ENCODE results near the gene BBS2. TPM values are rescaled to one million over a fixed set of nuclear protein-coding genes. Genes with fewer than 3 reads are reported as not detected.
A peak's percentile ranks its signal among the peaks of the same experiment; 100 is the strongest.

BBS2 gene
- total and polyA plus RNA-seq, 2 of the 13 experiments (the other 11 are each of a cell fraction or from before 2014, with no cell fraction given): 59.7 to 68.3 TPM

DNA sequence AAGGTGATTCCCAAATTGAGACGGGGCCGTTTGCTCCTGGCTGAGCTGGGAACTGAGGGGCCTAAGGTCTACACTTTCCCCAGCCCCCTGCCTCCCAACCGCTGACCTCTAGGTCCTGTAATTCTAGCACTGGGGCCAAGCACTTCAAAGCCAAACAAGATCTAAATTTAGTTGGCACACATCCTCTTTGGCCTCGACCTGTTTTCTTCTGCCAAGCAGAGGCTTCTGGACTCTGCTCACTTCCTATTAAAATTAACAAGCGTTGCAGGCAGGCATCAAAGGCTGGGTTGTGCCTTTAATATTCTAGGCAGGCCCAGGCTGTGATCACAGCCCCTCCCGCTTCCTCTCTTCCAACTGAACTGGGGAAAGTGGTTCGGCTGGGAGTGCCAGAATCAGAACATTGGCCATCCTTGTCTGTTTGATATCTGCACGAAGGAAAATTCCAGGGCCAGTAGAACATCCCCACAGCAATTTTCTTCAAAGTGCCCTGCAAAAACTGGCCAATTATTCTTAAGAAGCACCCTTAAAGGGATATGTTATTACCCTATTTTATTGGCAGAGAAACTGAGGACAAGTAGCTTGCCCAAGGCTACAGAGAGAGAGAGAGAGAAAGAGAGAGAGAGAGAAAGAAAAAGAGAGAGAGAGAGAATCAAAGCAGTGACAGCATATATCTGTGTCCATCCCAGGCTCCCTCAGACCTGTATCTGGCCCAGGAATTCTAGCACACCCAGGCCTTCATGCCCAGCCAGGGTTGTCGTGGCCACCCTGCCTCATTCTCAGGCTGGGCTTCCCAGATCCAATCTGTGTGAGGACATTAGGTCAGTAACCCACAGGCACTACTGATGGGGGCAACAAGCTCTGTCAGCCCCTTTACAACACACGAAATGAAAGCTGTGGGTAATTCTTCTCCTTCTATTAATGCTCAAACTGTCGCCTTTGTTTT, 32.2 kb upstream of the BBS2 start (continued):
- TF ChIP-seq, protein P1, sequence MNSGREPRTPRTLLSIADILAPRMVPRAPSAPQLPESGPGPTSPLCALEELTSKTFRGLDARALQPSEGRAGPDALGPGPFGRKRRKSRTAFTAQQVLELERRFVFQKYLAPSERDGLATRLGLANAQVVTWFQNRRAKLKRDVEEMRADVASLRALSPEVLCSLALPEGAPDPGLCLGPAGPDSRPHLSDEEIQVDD (CRISPR knock-in tag; IDR thresholded peaks at IDR 0.05; ENCODE audit: borderline replicate concordance): no peak
- TF ChIP-seq, protein P2, sequence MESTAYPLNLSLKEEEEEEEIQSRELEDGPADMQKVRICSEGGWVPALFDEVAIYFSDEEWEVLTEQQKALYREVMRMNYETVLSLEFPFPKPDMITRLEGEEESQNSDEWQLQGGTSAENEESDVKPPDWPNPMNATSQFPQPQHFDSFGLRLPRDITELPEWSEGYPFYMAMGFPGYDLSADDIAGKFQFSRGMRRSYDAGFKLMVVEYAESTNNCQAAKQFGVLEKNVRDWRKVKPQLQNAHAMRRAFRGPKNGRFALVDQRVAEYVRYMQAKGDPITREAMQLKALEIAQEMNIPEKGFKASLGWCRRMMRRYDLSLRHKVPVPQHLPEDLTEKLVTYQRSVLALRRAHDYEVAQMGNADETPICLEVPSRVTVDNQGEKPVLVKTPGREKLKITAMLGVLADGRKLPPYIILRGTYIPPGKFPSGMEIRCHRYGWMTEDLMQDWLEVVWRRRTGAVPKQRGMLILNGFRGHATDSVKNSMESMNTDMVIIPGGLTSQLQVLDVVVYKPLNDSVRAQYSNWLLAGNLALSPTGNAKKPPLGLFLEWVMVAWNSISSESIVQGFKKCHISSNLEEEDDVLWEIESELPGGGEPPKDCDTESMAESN (CRISPR knock-in tag; conservative IDR thresholded peaks at IDR 0.05): no peak
- TF ChIP-seq PLRG1 (conservative IDR thresholded peaks at IDR 0.05) (no peak), SMAD9 (CRISPR knock-in tag; IDR thresholded peaks at IDR 0.05) (no peak), TCF12 (IDR thresholded peaks at IDR 0.05) (no peak), TCF12 (CRISPR knock-in tag; IDR thresholded peaks at IDR 0.05) (no peak), MAF1 (CRISPR knock-in tag; IDR thresholded peaks at IDR 0.05; ENCODE audit: borderline replicate concordance) (no peak), GZF1 (CRISPR knock-in tag; IDR thresholded peaks at IDR 0.05) (no peak)
- TF ChIP-seq, protein P3, sequence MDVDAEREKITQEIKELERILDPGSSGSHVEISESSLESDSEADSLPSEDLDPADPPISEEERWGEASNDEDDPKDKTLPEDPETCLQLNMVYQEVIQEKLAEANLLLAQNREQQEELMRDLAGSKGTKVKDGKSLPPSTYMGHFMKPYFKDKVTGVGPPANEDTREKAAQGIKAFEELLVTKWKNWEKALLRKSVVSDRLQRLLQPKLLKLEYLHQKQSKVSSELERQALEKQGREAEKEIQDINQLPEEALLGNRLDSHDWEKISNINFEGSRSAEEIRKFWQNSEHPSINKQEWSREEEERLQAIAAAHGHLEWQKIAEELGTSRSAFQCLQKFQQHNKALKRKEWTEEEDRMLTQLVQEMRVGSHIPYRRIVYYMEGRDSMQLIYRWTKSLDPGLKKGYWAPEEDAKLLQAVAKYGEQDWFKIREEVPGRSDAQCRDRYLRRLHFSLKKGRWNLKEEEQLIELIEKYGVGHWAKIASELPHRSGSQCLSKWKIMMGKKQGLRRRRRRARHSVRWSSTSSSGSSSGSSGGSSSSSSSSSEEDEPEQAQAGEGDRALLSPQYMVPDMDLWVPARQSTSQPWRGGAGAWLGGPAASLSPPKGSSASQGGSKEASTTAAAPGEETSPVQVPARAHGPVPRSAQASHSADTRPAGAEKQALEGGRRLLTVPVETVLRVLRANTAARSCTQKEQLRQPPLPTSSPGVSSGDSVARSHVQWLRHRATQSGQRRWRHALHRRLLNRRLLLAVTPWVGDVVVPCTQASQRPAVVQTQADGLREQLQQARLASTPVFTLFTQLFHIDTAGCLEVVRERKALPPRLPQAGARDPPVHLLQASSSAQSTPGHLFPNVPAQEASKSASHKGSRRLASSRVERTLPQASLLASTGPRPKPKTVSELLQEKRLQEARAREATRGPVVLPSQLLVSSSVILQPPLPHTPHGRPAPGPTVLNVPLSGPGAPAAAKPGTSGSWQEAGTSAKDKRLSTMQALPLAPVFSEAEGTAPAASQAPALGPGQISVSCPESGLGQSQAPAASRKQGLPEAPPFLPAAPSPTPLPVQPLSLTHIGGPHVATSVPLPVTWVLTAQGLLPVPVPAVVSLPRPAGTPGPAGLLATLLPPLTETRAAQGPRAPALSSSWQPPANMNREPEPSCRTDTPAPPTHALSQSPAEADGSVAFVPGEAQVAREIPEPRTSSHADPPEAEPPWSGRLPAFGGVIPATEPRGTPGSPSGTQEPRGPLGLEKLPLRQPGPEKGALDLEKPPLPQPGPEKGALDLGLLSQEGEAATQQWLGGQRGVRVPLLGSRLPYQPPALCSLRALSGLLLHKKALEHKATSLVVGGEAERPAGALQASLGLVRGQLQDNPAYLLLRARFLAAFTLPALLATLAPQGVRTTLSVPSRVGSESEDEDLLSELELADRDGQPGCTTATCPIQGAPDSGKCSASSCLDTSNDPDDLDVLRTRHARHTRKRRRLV (CRISPR knock-in tag; IDR thresholded peaks at IDR 0.05): no peak
- TF ChIP-seq, protein P4, sequence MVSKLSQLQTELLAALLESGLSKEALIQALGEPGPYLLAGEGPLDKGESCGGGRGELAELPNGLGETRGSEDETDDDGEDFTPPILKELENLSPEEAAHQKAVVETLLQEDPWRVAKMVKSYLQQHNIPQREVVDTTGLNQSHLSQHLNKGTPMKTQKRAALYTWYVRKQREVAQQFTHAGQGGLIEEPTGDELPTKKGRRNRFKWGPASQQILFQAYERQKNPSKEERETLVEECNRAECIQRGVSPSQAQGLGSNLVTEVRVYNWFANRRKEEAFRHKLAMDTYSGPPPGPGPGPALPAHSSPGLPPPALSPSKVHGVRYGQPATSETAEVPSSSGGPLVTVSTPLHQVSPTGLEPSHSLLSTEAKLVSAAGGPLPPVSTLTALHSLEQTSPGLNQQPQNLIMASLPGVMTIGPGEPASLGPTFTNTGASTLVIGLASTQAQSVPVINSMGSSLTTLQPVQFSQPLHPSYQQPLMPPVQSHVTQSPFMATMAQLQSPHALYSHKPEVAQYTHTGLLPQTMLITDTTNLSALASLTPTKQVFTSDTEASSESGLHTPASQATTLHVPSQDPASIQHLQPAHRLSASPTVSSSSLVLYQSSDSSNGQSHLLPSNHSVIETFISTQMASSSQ (IDR thresholded peaks at IDR 0.05; ENCODE audit: low read depth): peak; percentile 60; the same call in 1 of the 2 replicates
- TF ChIP-seq, protein P4 (CRISPR knock-in tag; IDR thresholded peaks at IDR 0.05; ENCODE audit: borderline replicate concordance): peak; percentile 65; the same call in 1 of the 2 replicates
- TF ChIP-seq, protein P5, sequence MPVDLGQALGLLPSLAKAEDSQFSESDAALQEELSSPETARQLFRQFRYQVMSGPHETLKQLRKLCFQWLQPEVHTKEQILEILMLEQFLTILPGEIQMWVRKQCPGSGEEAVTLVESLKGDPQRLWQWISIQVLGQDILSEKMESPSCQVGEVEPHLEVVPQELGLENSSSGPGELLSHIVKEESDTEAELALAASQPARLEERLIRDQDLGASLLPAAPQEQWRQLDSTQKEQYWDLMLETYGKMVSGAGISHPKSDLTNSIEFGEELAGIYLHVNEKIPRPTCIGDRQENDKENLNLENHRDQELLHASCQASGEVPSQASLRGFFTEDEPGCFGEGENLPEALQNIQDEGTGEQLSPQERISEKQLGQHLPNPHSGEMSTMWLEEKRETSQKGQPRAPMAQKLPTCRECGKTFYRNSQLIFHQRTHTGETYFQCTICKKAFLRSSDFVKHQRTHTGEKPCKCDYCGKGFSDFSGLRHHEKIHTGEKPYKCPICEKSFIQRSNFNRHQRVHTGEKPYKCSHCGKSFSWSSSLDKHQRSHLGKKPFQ (CRISPR knock-in tag; IDR thresholded peaks at IDR 0.05; ENCODE audit: insufficient replicate concordance): no peak

Measured in HepG2 (cell line).